Endothelial cell of umbilical vein (primary cell): ENCODE data around the gene CNTNAP2. TPM values are rescaled to one million over a fixed set of nuclear protein-coding genes. Genes with fewer than 3 reads are reported as not detected.

Experiments
- BruUV-seq: library from RNA; stranded (reverse); fragments of 400-500 nt; replicated peaks from 2 replicates; lab custom pipeline; 2021; lab: Mats Ljungman, UMichigan
- CTCF ChIA-PET: fragments of 300-600, 350-600 bp; sonication (Branson Sonifier 250); formaldehyde crosslinking; loops from one replicate; lab custom pipeline; 2021; ENCODE audit warnings: antibody characterized with exemption, inconsistent platforms; lab: Charles Lee
- POLR2A ChIA-PET: fragments of 300-600, 350-600 bp; sonication (Branson Sonifier 250); formaldehyde crosslinking; loops from one replicate; lab custom pipeline; 2021; ENCODE audit warnings: antibody characterized with exemption, inconsistent platforms; lab: Charles Lee
- DNase-seq: peaks from one replicate; pipeline ENCODE4 v3.0.0-alpha.2; 2011; ENCODE audit warnings: low read depth, low spot score
- FAIRE-seq: peaks from 2 replicates; lab custom pipeline; 2011; peaks lifted over from hg19 to GRCh38; lab: Jason Lieb, UNC
- H2AFZ ChIP-seq: 2 replicates; pipeline ENCODE4 v1.6.0; 2012; ENCODE audit warnings: low read depth, low read length, control low read depth, inconsistent platforms
- H3K27ac ChIP-seq: 2 replicates; pipeline ENCODE4 v1.5.1; 2011; ENCODE audit warnings: low read depth, mild to moderate bottlenecking, control low read depth, low read length, moderate library complexity; ENCODE audit not compliant: insufficient read depth
- H3K27me3 ChIP-seq, 2 experiments: 2 replicates each; pipeline versions ENCODE4 v1.6.0 to v1.6.1; 2011; ENCODE audit warnings: low read length in 2 of 2, mixed read lengths in 1 of 2; ENCODE audit not compliant: control insufficient read depth in 2 of 2, insufficient read depth in 2 of 2
- H3K36me3 ChIP-seq, 2 experiments: 2 replicates in 1 of 2; 3 replicates in 1 of 2; pipeline ENCODE4 v1.5.1; 2011; ENCODE audit warnings: low read length in 2 of 2, mild to moderate bottlenecking in 1 of 2, moderate library complexity in 1 of 2; ENCODE audit not compliant: control insufficient read depth in 2 of 2, insufficient read depth in 2 of 2; ENCODE audit errors: extremely low read depth in 1 of 2
- H3K4me1 ChIP-seq: 3 replicates; pipeline ENCODE4 v1.5.1; 2011; ENCODE audit warnings: mild to moderate bottlenecking, low read length; ENCODE audit not compliant: control insufficient read depth, insufficient read depth; ENCODE audit errors: extremely low read depth
- H3K4me2 ChIP-seq: 2 replicates; pipeline ENCODE4 v1.6.1; 2011; ENCODE audit warnings: low read length, control low read depth, mixed read lengths; ENCODE audit not compliant: insufficient read depth
- H3K4me3 ChIP-seq, 3 experiments: fragments of 200-600 bp in 1 of 3; sonication (generic), shearing (Covaris generic) in 1 of 3; replicated peaks in 1 of 3; 2 replicates each; pipeline ENCODE4 v1.5.1; 2011 to 2016; ENCODE audit warnings: control low read depth in 3 of 3, low read length in 3 of 3, mild to moderate bottlenecking in 2 of 3, inconsistent platforms in 1 of 3, low read depth in 1 of 3, moderate library complexity in 1 of 3; ENCODE audit not compliant: insufficient read depth in 1 of 3
- H3K79me2 ChIP-seq: 2 replicates; pipeline ENCODE4 v1.6.0; 2012; ENCODE audit warnings: low read length, inconsistent platforms; ENCODE audit not compliant: control insufficient read depth, insufficient read depth
- H3K9ac ChIP-seq: replicated peaks from 2 replicates; pipeline ENCODE3; 2011; ENCODE audit warnings: low read length, control low read depth; ENCODE audit not compliant: insufficient read depth; ENCODE audit errors: extremely low read depth
- H3K9me1 ChIP-seq: replicated peaks from 3 replicates; pipeline ENCODE4 v1.6.0; 2011; ENCODE audit warnings: mild to moderate bottlenecking, low read length; ENCODE audit not compliant: control insufficient read depth, insufficient read depth; ENCODE audit errors: extremely low read depth
- H3K9me3 ChIP-seq: replicated peaks from 2 replicates; pipeline ENCODE4 v1.5.1; 2012; ENCODE audit warnings: low read length, inconsistent platforms; ENCODE audit not compliant: control insufficient read depth, insufficient read depth
- H4K20me1 ChIP-seq: replicated peaks from 2 replicates; pipeline ENCODE3; 2011; ENCODE audit warnings: mild to moderate bottlenecking, low read length; ENCODE audit not compliant: control insufficient read depth, insufficient read depth; ENCODE audit errors: extremely low read depth
- EZH2 ChIP-seq: IDR thresholded peaks from 2 replicates; pipeline ENCODE4 v1.6.1; 2012; ENCODE audit warnings: borderline replicate concordance, low read depth, mild to moderate bottlenecking, moderate library complexity, low read length, inconsistent platforms; ENCODE audit not compliant: severe bottlenecking
- FOS ChIP-seq: IDR thresholded peaks from 2 replicates; pipeline ENCODE4 v1.6.1; 2011; ENCODE audit warnings: mild to moderate bottlenecking, low read length, moderate library complexity, borderline replicate concordance; ENCODE audit not compliant: insufficient read depth
- GATA2 ChIP-seq: IDR thresholded peaks from 2 replicates; pipeline ENCODE4 v1.7.0; 2011; ENCODE audit warnings: low read depth, mild to moderate bottlenecking, moderate library complexity, mixed read lengths, low read length; ENCODE audit not compliant: insufficient read length, insufficient read depth
- JUN ChIP-seq: IDR thresholded peaks from 2 replicates; pipeline ENCODE4 v1.6.1; 2011; ENCODE audit warnings: borderline replicate concordance, low read depth; ENCODE audit not compliant: insufficient read length, insufficient read depth
- MYC ChIP-seq: IDR thresholded peaks from one replicate; pipeline ENCODE4 v1.6.1; 2011; ENCODE audit warnings: mild to moderate bottlenecking, low read depth, low read length
- POLR2A ChIP-seq: IDR thresholded peaks from 2 replicates; pipeline ENCODE4 v1.6.1; 2012; ENCODE audit warnings: low read depth, mild to moderate bottlenecking, control low read depth, low read length
- POLR2AphosphoS5 ChIP-seq: IDR thresholded peaks from 2 replicates; pipeline ENCODE4 v1.6.1; 2012; ENCODE audit warnings: low read depth, mild to moderate bottlenecking, control low read depth, low read length, moderate library complexity; ENCODE audit not compliant: insufficient read depth
- dilution Hi-C: fragments of 300-500 bp; cut with MboI; formaldehyde crosslinking; loops from one replicate; pipeline ENCODE4 v1.15.0; 2019; ENCODE audit warnings: low sequenced_read_pairs; ENCODE audit not compliant: extremely low pct_ligation_motif_present
- intact Hi-C: fragments of 100-400 bp; cut with micrococcal nuclease; formaldehyde crosslinking; loops from one replicate; pipeline ENCODE4 v1.10.0; 2022
- polyA plus RNA-seq, 4 experiments: library from polyadenylated mRNA; depleted of rRNA in 3 of 4; stranded (reverse) in 3 of 4; unstranded in 1 of 4; fragments of >200 nt; gene quantifications; 2 replicates each; pipeline versions ENCODE4 v1.2.1 to v1.2.3, GENCODE V29; 2011 to 2012; ENCODE audit warnings: missing spikeins in 1 of 4
- total RNA-seq: library from RNA; stranded (reverse); gene quantifications from 2 replicates; pipeline ENCODE4 v1.2.3, GENCODE V29; 2021
- TF ChIP-seq, protein P1 (sequence below): IDR thresholded peaks from 2 replicates; pipeline ENCODE4 v1.6.1; 2011; ENCODE audit not compliant: insufficient read depth, insufficient read length
- TF ChIP-seq, protein P2 (sequence below), 2 donors: IDR thresholded peaks; 1 replicate in 1 of 2; 2 replicates in 1 of 2; pipeline ENCODE4 v1.5.1; 2011; ENCODE audit warnings: low read length in 2 of 2, mild to moderate bottlenecking in 2 of 2, moderate library complexity in 2 of 2, control low read depth in 1 of 2, inconsistent platforms in 1 of 2, low read depth in 1 of 2; ENCODE audit not compliant: insufficient read depth in 1 of 2; ENCODE audit errors: extremely low read depth in 1 of 2

Gene CNTNAP2
- total and polyA plus RNA-seq, 2 donors (not counting 3 experiments of a cell fraction or from before 2014, with no cell fraction given): not detected

DNA sequence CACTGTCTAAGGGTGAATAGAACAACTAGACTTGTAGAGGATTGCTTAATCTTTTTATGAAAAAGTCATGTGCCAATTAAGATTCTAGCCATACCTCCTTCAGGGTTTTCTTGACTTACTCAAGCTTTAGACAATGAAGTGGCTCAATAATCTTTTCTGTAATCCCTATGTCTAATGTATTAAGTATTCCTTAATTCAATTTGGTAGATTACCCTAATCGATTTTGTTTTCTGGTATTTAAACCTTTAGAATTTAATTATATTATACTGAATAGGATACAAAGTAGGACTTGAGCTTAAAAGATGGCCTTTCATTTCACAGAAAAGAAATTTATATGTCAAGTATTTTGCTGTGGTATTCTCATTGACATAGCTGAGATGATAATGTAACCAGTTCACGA lies 1876.1 kb downstream of the CNTNAP2 start:
- no peaks in the 10 kb centered on the region for H4K20me1 ChIP-seq
- dilution Hi-C loops (no loop called here), intact Hi-C loops (no loop called here)
- H3K36me3 ChIP-seq: no peaks in the 10 kb centered on the region
- no peak for FAIRE-seq
- no peak for DNase-seq
- H3K79me2 ChIP-seq: no peaks in the 10 kb centered on the region
- no peak overlapping the region for H3K9ac ChIP-seq
- peaks cover 6% of the 10 kb centered on the region for H3K9me3 ChIP-seq
- CTCF ChIA-PET: no interaction called here
- POLR2A ChIA-PET: no interaction called here
- H3K27ac ChIP-seq: no peak overlapping the region
- TF ChIP-seq JUN (no peak), EZH2 (no peak), MYC (no peak), GATA2 (no peak), FOS (no peak), POLR2AphosphoS5 (no peak), POLR2A (no peak)
- TF ChIP-seq, protein P1, sequence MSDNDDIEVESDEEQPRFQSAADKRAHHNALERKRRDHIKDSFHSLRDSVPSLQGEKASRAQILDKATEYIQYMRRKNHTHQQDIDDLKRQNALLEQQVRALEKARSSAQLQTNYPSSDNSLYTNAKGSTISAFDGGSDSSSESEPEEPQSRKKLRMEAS: no peak
- TF ChIP-seq, protein P2, sequence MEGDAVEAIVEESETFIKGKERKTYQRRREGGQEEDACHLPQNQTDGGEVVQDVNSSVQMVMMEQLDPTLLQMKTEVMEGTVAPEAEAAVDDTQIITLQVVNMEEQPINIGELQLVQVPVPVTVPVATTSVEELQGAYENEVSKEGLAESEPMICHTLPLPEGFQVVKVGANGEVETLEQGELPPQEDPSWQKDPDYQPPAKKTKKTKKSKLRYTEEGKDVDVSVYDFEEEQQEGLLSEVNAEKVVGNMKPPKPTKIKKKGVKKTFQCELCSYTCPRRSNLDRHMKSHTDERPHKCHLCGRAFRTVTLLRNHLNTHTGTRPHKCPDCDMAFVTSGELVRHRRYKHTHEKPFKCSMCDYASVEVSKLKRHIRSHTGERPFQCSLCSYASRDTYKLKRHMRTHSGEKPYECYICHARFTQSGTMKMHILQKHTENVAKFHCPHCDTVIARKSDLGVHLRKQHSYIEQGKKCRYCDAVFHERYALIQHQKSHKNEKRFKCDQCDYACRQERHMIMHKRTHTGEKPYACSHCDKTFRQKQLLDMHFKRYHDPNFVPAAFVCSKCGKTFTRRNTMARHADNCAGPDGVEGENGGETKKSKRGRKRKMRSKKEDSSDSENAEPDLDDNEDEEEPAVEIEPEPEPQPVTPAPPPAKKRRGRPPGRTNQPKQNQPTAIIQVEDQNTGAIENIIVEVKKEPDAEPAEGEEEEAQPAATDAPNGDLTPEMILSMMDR (IDR thresholded peaks at IDR 0.05; ENCODE audit: extremely low read depth in 1 of 2, insufficient read depth in 1 of 2, low read depth in 1 of 2, low read length in 2 of 2): no peak
- H3K4me2 ChIP-seq: no peak overlapping the region
- H3K27me3 ChIP-seq: no peaks in the 10 kb centered on the region
- no TSS peak for BruUV-seq
- H3K4me3 ChIP-seq: no peak overlapping the region
- no peak overlapping the region for H2AFZ ChIP-seq
- no peaks in the 10 kb centered on the region for H3K9me1 ChIP-seq
- no peaks in the 10 kb centered on the region for H3K4me1 ChIP-seq
